Muscle layer of colon (tissue), 2 donors: ENCODE data around the gene FGF14.

Experiments used
- H3K27ac ChIP-seq: one replicate; pipeline ENCODE4 v1.7.0; 2013; ENCODE audit warnings: low read depth, mild to moderate bottlenecking, low read length, moderate library complexity
- H3K27me3 ChIP-seq, 2 donors: one replicate each; pipeline ENCODE4 v1.7.0; 2013; ENCODE audit warnings: low read length in 2 of 2, mild to moderate bottlenecking in 2 of 2; ENCODE audit not compliant: insufficient read depth in 2 of 2, control insufficient read depth in 1 of 2
- H3K36me3 ChIP-seq: one replicate; pipeline ENCODE4 v1.7.0; 2013; ENCODE audit warnings: mild to moderate bottlenecking, low read length; ENCODE audit not compliant: insufficient read depth
- H3K4me1 ChIP-seq: one replicate; pipeline ENCODE4 v1.7.0; 2013; ENCODE audit warnings: mild to moderate bottlenecking, low read length; ENCODE audit not compliant: insufficient read depth
- H3K4me3 ChIP-seq, 2 donors: one replicate each; pipeline ENCODE4 v1.7.0; 2013; ENCODE audit warnings: low read length in 2 of 2, low read depth in 1 of 2, mild to moderate bottlenecking in 1 of 2, moderate library complexity in 1 of 2
- H3K9ac ChIP-seq: one replicate; pipeline ENCODE4 v1.7.0; 2013; ENCODE audit warnings: low read length
- H3K9me3 ChIP-seq: one replicate; pipeline ENCODE4 v1.7.0; 2013; ENCODE audit warnings: mild to moderate bottlenecking, low read length
- donor health status: abdominal sarcoma.
- donor health status: Adenocarcinoma of cecum.

The FGF14 gene

GRCh38 chr13:101730420-101731000 is 671.3 kb downstream of the FGF14 start:
- Histone ChIP-seq H3K36me3 (no peaks in the 10 kb centered on the region), H3K4me1 (no peaks in the 10 kb centered on the region), H3K9ac (no peak overlapping the region), H3K27ac (no peak overlapping the region), H3K27me3 (no peaks in the 10 kb centered on the region), H3K9me3 (no peaks in the 10 kb centered on the region), H3K4me3 (no peak overlapping the region)

DNA sequence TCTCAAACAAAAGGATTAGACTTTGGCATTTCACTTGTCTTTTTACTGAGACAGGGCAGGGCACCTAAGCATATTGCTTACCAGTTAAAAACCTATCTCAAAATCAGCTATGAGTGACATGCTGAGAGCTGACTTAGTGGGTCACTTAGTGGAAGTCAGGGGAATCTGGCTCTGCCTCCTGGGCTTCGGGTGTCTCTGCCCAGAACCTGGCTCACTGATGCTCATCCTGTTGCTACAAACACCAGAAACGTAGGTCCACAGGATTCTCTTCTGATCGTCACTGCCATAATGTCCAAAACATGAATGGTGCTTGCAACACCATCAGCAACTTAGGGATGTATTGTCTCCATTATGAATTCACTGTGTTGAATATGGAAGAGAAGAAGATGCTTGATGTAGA is 673.2 kb downstream of the FGF14 start:
- no peak overlapping the region for H3K27ac ChIP-seq
- H3K36me3 ChIP-seq: no peaks in the 10 kb centered on the region
- no peaks in the 10 kb centered on the region for H3K27me3 ChIP-seq
- no peak overlapping the region for H3K4me3 ChIP-seq
- H3K9ac ChIP-seq: no peak overlapping the region
- no peaks in the 10 kb centered on the region for H3K4me1 ChIP-seq
- no peaks in the 10 kb centered on the region for H3K9me3 ChIP-seq

GRCh38 chr13:101728021-101728420 is 673.8 kb downstream of the FGF14 start:
- Histone ChIP-seq H3K4me3 (no peak overlapping the region), H3K9ac (no peak overlapping the region), H3K4me1 (no peaks in the 10 kb centered on the region), H3K27ac (no peak overlapping the region), H3K9me3 (no peaks in the 10 kb centered on the region), H3K36me3 (no peaks in the 10 kb centered on the region), H3K27me3 (no peaks in the 10 kb centered on the region)

DNA sequence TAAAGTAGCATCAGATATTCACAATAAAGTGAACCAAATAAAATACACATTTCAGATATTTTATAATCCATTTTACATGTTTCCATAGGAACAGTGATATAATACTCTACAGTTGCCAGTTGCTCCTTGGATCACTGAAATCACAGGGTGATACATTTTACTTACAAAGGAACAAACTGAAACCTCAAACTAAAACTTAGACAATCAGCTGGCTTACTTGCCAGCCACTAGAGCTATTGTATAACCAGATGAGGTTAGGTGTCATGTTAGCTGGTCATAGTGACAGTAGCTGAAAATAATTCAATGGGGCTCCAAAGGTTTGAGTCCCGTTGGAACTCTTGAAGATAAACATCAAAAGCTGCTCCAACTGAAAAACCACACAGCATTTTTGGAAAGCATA is 674.7 kb downstream of the FGF14 start:
- H3K27ac ChIP-seq: no peak overlapping the region
- H3K27me3 ChIP-seq: no peaks in the 10 kb centered on the region
- H3K9me3 ChIP-seq: no peaks in the 10 kb centered on the region
- no peak overlapping the region for H3K9ac ChIP-seq
- no peaks in the 10 kb centered on the region for H3K4me1 ChIP-seq
- no peak overlapping the region for H3K4me3 ChIP-seq
- H3K36me3 ChIP-seq: no peaks in the 10 kb centered on the region

DNA sequence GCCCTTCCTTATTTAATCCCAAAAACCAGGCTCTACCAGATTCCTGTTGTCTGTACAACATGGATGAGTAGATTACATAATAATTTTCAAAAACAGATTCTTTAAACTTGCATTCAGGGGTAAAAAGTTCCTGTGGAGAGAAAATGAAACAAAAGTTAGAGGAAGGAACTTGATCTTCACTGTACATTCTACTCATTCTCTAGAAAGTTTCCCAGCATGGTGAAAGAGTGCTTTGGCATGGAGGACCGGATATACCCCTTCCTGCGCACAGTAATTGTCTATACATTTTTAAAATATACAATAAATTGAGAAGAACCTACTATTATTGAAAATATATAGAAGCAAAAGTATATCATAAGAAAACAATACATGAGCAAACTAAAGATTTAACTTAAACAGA is 675.2 kb downstream of the FGF14 start:
- Histone ChIP-seq H3K27ac (no peak overlapping the region), H3K9me3 (no peaks in the 10 kb centered on the region)

DNA sequence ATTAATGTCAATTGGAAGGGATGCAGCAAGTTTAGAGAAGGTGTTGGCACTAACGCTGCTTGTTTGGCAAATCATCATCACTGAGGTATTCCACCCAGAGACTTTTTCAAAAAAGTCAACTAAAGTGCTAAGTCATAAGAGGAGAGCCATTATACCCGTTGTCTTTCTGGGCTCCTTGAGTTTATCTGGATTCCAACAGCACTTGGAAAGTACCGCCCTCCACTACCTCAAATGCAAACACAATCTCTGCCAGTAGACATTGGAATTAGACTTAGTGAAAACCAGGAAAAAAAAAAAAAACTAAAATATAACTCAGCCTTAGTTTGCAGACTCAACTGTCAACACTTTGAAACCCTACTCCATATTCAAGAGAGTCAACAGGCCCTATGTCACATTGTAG is 683.4 kb downstream of the FGF14 start:
- Histone ChIP-seq H3K36me3 (no peaks in the 10 kb centered on the region), H3K9me3 (no peaks in the 10 kb centered on the region), H3K9ac (no peak overlapping the region), H3K27me3 (no peaks in the 10 kb centered on the region), H3K4me1 (no peaks in the 10 kb centered on the region), H3K4me3 (no peak overlapping the region), H3K27ac (no peak overlapping the region)

More for the DNA sequence above, 675.2 kb downstream of the FGF14 start:
- H3K9ac ChIP-seq: no peak overlapping the region
- H3K27me3 ChIP-seq: no peaks in the 10 kb centered on the region
- H3K4me1 ChIP-seq: no peaks in the 10 kb centered on the region
- H3K36me3 ChIP-seq: no peaks in the 10 kb centered on the region
- no peak overlapping the region for H3K4me3 ChIP-seq

GRCh38 chr13:101717353-101717752 is 684.5 kb downstream of the FGF14 start:
- Histone ChIP-seq H3K27ac (no peak overlapping the region), H3K4me3 (no peak overlapping the region), H3K27me3 (no peaks in the 10 kb centered on the region), H3K4me1 (no peaks in the 10 kb centered on the region), H3K9me3 (no peaks in the 10 kb centered on the region), H3K9ac (no peak overlapping the region), H3K36me3 (no peaks in the 10 kb centered on the region)

DNA sequence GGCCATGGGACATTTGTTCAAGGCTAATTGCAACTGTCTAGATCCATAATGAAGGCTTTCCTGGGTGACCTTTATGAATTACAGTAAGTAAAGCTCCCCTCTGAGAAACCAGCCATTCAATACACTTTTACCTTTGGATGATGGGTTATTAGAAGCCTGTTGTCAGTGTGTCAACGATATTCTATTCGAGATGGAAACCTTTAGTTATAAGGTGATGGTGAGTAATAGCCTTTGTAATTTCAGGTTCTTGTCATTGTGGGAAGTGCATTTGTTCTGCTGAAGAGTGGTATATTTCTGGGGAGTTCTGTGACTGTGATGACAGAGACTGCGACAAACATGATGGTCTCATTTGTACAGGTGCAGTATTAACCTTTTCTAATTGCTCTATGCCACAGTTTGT is 687.7 kb downstream of the FGF14 start:
- no peaks in the 10 kb centered on the region for H3K36me3 ChIP-seq
- H3K27me3 ChIP-seq: no peaks in the 10 kb centered on the region
- H3K4me3 ChIP-seq: no peak overlapping the region
- no peaks in the 10 kb centered on the region for H3K9me3 ChIP-seq
- H3K9ac ChIP-seq: no peak overlapping the region
- no peak overlapping the region for H3K27ac ChIP-seq
- H3K4me1 ChIP-seq: no peaks in the 10 kb centered on the region

DNA sequence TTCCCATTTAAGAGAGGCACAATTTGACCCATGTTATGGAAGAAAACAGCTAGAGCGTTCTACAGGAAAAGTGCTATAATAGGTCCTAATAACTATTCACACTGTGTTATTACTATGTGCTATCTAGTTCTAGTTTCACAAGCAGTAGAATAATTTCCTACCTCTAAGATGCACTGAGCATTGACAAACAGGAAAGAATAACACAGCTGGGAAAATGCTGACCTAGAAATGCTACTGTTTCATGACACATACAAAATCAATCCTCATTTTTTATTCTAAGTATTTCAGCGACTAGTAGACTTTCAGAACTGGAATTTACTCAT is 689.9 kb downstream of the FGF14 start:
- Histone ChIP-seq H3K4me1 (no peaks in the 10 kb centered on the region), H3K27me3 (no peaks in the 10 kb centered on the region), H3K4me3 (no peak overlapping the region), H3K36me3 (no peaks in the 10 kb centered on the region), H3K9me3 (no peaks in the 10 kb centered on the region), H3K27ac (no peak overlapping the region), H3K9ac (no peak overlapping the region)

DNA sequence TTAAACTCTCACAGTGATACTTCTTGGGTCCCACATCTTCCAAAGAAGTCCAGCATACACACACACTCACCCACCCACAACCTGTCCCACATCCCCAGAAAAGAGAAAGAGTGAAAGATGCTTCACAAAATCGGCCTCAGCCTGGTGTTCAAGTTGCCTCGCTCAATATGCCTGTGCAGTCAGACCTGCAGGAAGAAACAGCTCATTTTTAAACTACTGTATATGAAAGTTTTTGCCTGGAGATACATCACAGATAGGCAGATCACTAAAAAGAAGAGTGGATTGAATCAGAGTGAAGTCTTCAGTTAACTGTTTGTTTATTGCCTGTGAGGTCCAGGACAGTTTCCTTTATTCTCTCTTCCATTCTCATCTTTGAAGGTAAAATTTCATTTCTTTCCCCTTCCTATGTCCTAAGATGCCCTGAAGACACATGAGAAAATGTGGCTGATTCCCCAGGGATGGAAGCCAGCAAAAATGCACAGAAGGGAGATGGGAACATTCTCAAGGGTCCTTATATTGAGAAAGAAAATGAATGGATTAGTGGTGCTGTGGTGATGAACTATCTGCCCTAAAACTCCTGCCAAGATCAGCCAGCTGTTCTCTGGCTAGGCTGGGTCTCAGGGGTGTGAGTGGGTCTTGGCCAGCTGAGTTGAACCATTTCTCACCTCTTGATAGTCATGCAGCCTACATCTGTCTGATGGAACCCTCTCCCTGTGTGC is 690.4 kb downstream of the FGF14 start:
- no peaks in the 10 kb centered on the region for H3K36me3 ChIP-seq
- no peak overlapping the region for H3K9ac ChIP-seq
- no peaks in the 10 kb centered on the region for H3K9me3 ChIP-seq
- no peak overlapping the region for H3K4me3 ChIP-seq
- H3K27ac ChIP-seq: no peak overlapping the region
- no peaks in the 10 kb centered on the region for H3K27me3 ChIP-seq
- no peaks in the 10 kb centered on the region for H3K4me1 ChIP-seq

- Histone ChIP-seq H3K4me1 (no peaks in the 10 kb centered on the region), H3K27ac (no peak overlapping the region), H3K27me3 (no peaks in the 10 kb centered on the region), H3K36me3 (no peaks in the 10 kb centered on the region), H3K9ac (no peak overlapping the region), H3K9me3 (no peaks in the 10 kb centered on the region), H3K4me3 (no peak overlapping the region)
Observed at GRCh38 chr13:101709952-101710351, 691.9 kb downstream of the FGF14 start.

GRCh38 chr13:101708115-101708514 is 693.7 kb downstream of the FGF14 start:
- no peaks in the 10 kb centered on the region for H3K36me3 ChIP-seq

More at GRCh38 chr13:101708115-101708514, 693.7 kb downstream of the FGF14 start:
- Histone ChIP-seq H3K9ac (no peak overlapping the region), H3K27me3 (no peaks in the 10 kb centered on the region), H3K4me1 (no peaks in the 10 kb centered on the region), H3K4me3 (no peak overlapping the region), H3K27ac (no peak overlapping the region), H3K9me3 (no peaks in the 10 kb centered on the region)
